Kidney epithelial cell (primary cell): ENCODE results near the gene ASXL1. TPM values are rescaled to one million over a fixed set of nuclear protein-coding genes. Genes with fewer than 3 reads are reported as not detected.

Experiments used
- DNase-seq: peaks from one replicate; pipeline ENCODE4 v3.0.0-alpha.2; 2010; ENCODE audit warnings: low read depth
- H3K27me3 ChIP-seq: 2 replicates; pipeline ENCODE4 v1.6.0; 2011; ENCODE audit warnings: low read length; ENCODE audit not compliant: control insufficient read depth, insufficient read depth
- H3K36me3 ChIP-seq: 2 replicates; pipeline ENCODE4 v1.5.1; 2011; ENCODE audit warnings: low read length; ENCODE audit not compliant: control insufficient read depth, insufficient read depth
- H3K4me3 ChIP-seq: 2 replicates; pipeline ENCODE4 v1.5.1; 2011; ENCODE audit warnings: low read depth, mild to moderate bottlenecking, control low read depth, low read length
- total RNA-seq: library from RNA; depleted of rRNA; stranded (reverse); fragments of >200 nt; gene quantifications from 2 replicates; pipeline ENCODE4 v1.2.3, GENCODE V29; 2015
- TF ChIP-seq, protein P1 (sequence below): IDR thresholded peaks from 2 replicates; pipeline ENCODE4 v1.5.1; 2011; ENCODE audit warnings: mild to moderate bottlenecking, moderate library complexity, low read length, control low read depth, inconsistent platforms; ENCODE audit not compliant: insufficient read depth, poor library complexity, severe bottlenecking

Gene ASXL1
- total RNA-seq, 1 donor from 2014 or later: 31.6 TPM

DNA sequence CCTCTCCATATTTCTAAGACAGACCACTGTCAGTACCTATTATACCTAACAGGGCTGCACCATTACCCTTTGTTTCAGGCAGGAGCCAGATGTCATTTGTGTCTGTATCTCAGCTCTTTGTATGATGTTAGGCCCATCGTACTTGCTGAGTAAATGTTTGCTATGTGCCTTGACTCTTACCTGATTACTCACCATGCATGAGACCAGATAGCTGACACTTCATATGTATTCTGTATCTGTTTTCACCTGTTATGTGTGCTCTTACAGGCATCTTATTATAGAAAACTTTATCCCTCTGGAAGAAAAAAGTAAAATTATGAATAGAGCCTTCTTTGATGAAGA, 31.7 kb upstream of the ASXL1 start:
- Histone ChIP-seq H3K36me3 (peaks cover 2% of the 10 kb centered on the region), H3K27me3 (no peaks in the 10 kb centered on the region), H3K4me3 (no peak overlapping the region)
- TF ChIP-seq, protein P1, sequence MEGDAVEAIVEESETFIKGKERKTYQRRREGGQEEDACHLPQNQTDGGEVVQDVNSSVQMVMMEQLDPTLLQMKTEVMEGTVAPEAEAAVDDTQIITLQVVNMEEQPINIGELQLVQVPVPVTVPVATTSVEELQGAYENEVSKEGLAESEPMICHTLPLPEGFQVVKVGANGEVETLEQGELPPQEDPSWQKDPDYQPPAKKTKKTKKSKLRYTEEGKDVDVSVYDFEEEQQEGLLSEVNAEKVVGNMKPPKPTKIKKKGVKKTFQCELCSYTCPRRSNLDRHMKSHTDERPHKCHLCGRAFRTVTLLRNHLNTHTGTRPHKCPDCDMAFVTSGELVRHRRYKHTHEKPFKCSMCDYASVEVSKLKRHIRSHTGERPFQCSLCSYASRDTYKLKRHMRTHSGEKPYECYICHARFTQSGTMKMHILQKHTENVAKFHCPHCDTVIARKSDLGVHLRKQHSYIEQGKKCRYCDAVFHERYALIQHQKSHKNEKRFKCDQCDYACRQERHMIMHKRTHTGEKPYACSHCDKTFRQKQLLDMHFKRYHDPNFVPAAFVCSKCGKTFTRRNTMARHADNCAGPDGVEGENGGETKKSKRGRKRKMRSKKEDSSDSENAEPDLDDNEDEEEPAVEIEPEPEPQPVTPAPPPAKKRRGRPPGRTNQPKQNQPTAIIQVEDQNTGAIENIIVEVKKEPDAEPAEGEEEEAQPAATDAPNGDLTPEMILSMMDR: no peak
- DNase-seq: no peak

DNA sequence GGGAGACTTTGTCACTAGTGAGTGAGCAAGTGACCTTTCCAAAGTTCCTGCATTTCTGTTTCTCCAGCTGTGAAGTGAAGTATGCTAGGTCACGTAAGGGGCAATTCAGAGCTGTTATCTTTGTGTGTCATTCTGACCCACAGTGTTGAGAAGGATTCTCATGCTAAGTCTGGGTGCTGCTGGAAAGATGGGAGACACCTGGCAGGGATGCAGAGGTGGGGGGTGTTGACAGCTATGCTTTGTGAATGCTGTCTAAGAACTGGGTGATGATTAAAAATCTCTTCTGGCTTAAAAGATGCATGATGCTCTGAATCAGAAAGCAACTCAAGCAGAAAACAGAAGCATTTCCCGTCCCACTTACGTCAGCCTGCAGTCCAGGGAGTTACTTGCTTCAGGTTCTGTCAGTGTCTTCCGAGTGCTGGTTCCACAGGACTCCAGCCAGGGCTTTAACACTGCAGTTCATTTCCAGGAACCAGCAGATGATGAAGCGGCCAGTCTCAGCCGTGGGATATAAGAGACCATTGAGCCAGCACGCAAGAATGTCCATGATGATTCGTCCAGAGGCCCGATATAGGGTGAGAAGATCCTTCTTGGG, 30.9 kb upstream of the ASXL1 start:
- DNase-seq: peak; percentile 70

DNA sequence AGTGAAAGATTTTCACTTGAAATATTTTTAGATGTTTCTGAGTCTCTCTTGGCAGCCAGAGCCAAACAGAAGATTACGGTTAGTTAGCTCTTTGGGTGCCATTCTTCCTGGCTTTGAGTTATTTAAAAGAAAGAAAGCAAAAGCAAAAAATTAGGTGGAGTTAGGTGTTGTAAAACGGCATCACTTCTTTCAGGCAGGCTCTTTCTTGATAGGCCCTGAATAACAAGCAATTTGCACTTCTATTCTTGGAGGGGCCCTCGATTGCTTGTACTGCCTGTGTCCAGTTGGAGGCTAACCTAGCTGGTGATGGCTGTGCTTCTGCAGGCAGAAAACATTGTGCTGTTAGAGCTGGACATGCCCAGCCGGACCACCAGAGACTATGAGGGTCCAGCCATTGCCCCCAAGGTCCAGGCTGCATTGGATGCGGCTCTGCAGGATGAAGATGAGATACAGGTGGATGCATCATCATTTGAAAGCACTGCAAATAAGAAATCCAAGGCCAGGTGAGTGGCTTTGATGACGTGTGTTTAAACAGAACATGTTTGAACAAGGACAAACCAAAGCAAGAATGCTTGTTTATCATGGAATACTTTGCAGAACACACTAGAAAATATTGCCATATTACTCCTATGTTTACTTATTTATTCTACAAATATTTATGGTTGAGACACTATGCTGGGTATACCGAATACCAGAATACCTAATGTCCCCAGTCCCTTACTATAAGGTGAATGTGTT, 28.1 kb upstream of the ASXL1 start:
- no peak for DNase-seq
- TF ChIP-seq, protein P1: no peak
- H3K27me3 ChIP-seq: no peaks in the 10 kb centered on the region
- peaks cover 2% of the 10 kb centered on the region for H3K36me3 ChIP-seq
- no peak overlapping the region for H3K4me3 ChIP-seq

More for the DNA sequence above, 30.9 kb upstream of the ASXL1 start:
- Histone ChIP-seq H3K4me3 (no peak overlapping the region), H3K36me3 (peaks cover 2% of the 10 kb centered on the region), H3K27me3 (no peaks in the 10 kb centered on the region)
- TF ChIP-seq, protein P1: no peak

DNA sequence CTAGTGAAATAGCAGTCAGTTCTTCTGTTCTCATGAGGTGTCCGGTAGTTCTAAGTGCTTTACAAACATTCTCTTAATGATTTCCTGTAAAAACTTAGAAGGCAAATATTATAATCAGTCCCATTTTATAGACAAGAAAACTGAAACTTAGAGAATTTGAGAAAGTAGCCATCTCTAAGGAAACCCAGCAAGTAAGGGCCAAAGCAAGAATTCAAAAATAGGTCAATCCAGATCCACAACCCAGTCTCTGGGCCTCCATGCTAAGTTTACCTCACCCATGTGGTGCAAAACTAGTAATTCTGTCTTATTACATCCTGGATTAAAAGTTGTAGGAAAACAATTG, 27.6 kb upstream of the ASXL1 start:
- no peaks in the 10 kb centered on the region for H3K27me3 ChIP-seq
- TF ChIP-seq, protein P1: no peak
- DNase-seq: no peak
- peaks cover 2% of the 10 kb centered on the region for H3K36me3 ChIP-seq
- no peak overlapping the region for H3K4me3 ChIP-seq

DNA sequence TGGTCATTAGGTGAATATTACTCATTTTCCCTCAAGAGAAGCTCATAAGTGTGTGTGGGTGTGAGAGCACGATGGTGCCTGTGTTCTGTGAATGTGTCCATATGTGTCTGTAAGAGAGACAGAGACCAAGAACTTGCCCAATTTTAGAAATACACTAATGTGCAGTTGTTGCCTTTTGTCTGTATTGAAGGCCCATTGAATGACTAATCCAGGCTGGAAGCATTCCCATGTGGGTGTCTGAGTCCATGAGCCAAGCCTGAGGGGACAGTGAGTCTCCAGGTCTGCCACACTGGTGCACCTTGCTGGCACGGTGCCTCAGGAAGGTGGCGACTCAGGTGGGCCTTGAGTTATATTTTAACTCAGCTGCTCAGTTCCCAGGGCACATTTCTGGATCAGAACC, 25.5 kb upstream of the ASXL1 start:
- no peak for DNase-seq
- H3K4me3 ChIP-seq: no peak overlapping the region
- H3K27me3 ChIP-seq: no peaks in the 10 kb centered on the region
- TF ChIP-seq, protein P1: no peak
- peaks cover 2% of the 10 kb centered on the region for H3K36me3 ChIP-seq
